ENCODE data around the gene RB1. TPM values are rescaled to one million over a fixed set of nuclear protein-coding genes. Genes with fewer than 3 reads are reported as not detected.

Gene RB1
- total RNA-seq, 4 donors from 2014 or later = 18.2 to 79.2 (median 22.7) TPM

GRCh38 chr13:48258430-48258829, 45.1 kb upstream of the RB1 start:
- no peak overlapping the region for H3K4me3 ChIP-seq
- TF ChIP-seq POLR2A (IDR thresholded peaks at IDR 0.05) = no peak
- TF ChIP-seq, protein P1, sequence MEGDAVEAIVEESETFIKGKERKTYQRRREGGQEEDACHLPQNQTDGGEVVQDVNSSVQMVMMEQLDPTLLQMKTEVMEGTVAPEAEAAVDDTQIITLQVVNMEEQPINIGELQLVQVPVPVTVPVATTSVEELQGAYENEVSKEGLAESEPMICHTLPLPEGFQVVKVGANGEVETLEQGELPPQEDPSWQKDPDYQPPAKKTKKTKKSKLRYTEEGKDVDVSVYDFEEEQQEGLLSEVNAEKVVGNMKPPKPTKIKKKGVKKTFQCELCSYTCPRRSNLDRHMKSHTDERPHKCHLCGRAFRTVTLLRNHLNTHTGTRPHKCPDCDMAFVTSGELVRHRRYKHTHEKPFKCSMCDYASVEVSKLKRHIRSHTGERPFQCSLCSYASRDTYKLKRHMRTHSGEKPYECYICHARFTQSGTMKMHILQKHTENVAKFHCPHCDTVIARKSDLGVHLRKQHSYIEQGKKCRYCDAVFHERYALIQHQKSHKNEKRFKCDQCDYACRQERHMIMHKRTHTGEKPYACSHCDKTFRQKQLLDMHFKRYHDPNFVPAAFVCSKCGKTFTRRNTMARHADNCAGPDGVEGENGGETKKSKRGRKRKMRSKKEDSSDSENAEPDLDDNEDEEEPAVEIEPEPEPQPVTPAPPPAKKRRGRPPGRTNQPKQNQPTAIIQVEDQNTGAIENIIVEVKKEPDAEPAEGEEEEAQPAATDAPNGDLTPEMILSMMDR (IDR thresholded peaks at IDR 0.05) = no peak
- H3K27ac ChIP-seq = no peak overlapping the region
- H3K9me3 ChIP-seq = no peaks in the 10 kb centered on the region
- H3K27me3 ChIP-seq = no peaks in the 10 kb centered on the region
- DNase-seq = no peak
- peaks cover 0 to 97% (median 0%) of the 10 kb centered on the region in 3 donors for H3K36me3 ChIP-seq
- H3K4me1 ChIP-seq = peaks cover 0 to 6% (median 2%) of the 10 kb centered on the region in 4 donors

DNA sequence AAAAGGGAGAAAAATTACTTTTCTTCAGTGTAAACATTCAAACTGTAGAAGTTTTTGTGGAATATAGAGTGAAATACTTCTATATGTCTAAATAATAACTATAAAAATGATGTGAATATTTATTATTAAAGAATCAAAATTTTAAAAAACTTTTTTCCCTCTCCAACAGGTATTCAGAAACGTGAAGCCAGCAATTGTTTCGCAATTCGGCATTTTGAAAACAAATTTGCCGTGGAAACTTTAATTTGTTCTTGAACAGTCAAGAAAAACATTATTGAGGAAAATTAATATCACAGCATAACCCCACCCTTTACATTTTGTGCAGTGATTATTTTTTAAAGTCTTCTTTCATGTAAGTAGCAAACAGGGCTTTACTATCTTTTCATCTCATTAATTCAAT, 42.6 kb upstream of the RB1 start:
- TF ChIP-seq, protein P1 (IDR thresholded peaks at IDR 0.05) = no peak
- no peak for TF ChIP-seq POLR2A (IDR thresholded peaks at IDR 0.05)
- peaks cover 0 to 6% (median 2%) of the 10 kb centered on the region in 4 donors for H3K4me1 ChIP-seq
- no peak overlapping the region for H3K27ac ChIP-seq
- H3K36me3 ChIP-seq = peaks cover 0 to 78% (median 0%) of the 10 kb centered on the region in 3 donors
- H3K9me3 ChIP-seq = no peaks in the 10 kb centered on the region
- no peak overlapping the region for H3K4me3 ChIP-seq
- DNase-seq = no peak
- no peaks in the 10 kb centered on the region for H3K27me3 ChIP-seq

GRCh38 chr13:48263196-48263595, 40.4 kb upstream of the RB1 start:
- no peak for DNase-seq
- peaks cover 0 to 56% (median 0%) of the 10 kb centered on the region in 3 donors for H3K36me3 ChIP-seq
- H3K27me3 ChIP-seq = no peaks in the 10 kb centered on the region
- H3K27ac ChIP-seq = peak overlapping the region in 1 of 4 donors; percentile 8
- peaks cover 0 to 6% (median 0%) of the 10 kb centered on the region in 4 donors for H3K4me1 ChIP-seq
- H3K9me3 ChIP-seq = no peaks in the 10 kb centered on the region
- TF ChIP-seq, protein P1 (IDR thresholded peaks at IDR 0.05) = no peak
- TF ChIP-seq POLR2A (IDR thresholded peaks at IDR 0.05) = no peak
- no peak overlapping the region for H3K4me3 ChIP-seq

DNA sequence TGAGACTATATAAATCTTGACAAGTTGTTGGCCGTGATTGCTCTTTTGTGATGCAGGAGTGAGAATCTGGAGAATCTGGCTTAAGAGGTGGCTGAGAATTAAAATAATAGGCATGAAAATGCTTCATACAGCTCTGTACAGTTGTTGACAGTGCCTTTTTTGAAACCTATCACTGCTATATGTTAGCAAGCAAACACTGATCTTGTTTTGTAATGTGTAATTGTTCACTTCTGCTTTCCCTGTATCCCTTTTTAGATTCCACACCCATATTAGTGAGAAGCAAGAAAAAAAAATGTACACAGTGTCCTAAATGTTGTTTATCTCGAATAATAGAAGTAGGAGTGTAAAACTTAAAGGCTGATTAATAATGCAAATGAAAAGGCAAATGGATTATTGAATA, 39.5 kb upstream of the RB1 start:
- peaks cover 0 to 6% (median 0%) of the 10 kb centered on the region in 4 donors for H3K4me1 ChIP-seq
- H3K4me3 ChIP-seq = no peak overlapping the region
- peaks cover 0 to 48% (median 0%) of the 10 kb centered on the region in 3 donors for H3K36me3 ChIP-seq
- no peaks in the 10 kb centered on the region for H3K27me3 ChIP-seq
- DNase-seq = no peak
- H3K9me3 ChIP-seq = no peaks in the 10 kb centered on the region
- peak overlapping the region in 1 of 4 donors; percentile 8 for H3K27ac ChIP-seq
- TF ChIP-seq POLR2A (IDR thresholded peaks at IDR 0.05) = no peak
- TF ChIP-seq, protein P1 (IDR thresholded peaks at IDR 0.05) = no peak

- TF ChIP-seq, protein P1 (IDR thresholded peaks at IDR 0.05) = no peak
- no peak for TF ChIP-seq POLR2A (IDR thresholded peaks at IDR 0.05)
- DNase-seq = peak in 2 of 3 donors; percentile 58 to 62
- H3K36me3 ChIP-seq = peaks cover 0 to 36% (median 0%) of the 10 kb centered on the region in 3 donors
- no peak overlapping the region for H3K4me3 ChIP-seq
- H3K27me3 ChIP-seq = no peaks in the 10 kb centered on the region
- peaks cover 0 to 6% (median 0%) of the 10 kb centered on the region in 4 donors for H3K4me1 ChIP-seq
- no peaks in the 10 kb centered on the region for H3K9me3 ChIP-seq
- peak overlapping the region in 1 of 4 donors; percentile 39 for H3K27ac ChIP-seq
These were observed 38.2 kb upstream of the RB1 start for GRCh38 chr13:48265217-48265815.

Measured in Peyer's patch (tissue), 4 donors.